ENCODE measurements around the gene NPAS2. TPM values are rescaled to one million over a fixed set of nuclear protein-coding genes. Genes with fewer than 3 reads are reported as not detected.

NPAS2 gene
- total RNA-seq, 4 donors from 2014 or later: 7.7 to 83.2 (median 15.1) TPM

DNA sequence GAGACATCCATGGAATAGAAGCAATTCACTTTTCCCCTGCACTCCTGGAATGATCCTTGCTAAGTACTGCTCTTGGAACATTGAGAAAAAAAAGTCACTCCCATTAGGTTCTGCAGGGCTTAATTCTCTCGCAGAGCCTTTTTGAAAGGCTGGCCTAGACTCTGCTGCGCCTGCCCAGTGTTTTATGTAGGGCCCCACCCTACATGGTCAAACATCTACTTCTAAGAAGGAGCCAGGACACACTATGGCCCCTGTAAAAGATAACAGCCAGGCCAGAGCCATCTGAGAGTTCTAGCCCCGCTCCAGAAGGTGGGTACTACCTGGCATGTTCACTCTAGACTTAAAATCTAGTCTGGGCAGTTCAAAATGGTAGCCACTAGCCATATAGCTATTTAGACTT is 30.6 kb upstream of the NPAS2 start:
- H3K27ac ChIP-seq: no peak overlapping the region
- no peak for TF ChIP-seq POLR2A (IDR thresholded peaks at IDR 0.05)
- TF ChIP-seq EP300 (IDR thresholded peaks at IDR 0.05): no peak
- TF ChIP-seq, protein P1, sequence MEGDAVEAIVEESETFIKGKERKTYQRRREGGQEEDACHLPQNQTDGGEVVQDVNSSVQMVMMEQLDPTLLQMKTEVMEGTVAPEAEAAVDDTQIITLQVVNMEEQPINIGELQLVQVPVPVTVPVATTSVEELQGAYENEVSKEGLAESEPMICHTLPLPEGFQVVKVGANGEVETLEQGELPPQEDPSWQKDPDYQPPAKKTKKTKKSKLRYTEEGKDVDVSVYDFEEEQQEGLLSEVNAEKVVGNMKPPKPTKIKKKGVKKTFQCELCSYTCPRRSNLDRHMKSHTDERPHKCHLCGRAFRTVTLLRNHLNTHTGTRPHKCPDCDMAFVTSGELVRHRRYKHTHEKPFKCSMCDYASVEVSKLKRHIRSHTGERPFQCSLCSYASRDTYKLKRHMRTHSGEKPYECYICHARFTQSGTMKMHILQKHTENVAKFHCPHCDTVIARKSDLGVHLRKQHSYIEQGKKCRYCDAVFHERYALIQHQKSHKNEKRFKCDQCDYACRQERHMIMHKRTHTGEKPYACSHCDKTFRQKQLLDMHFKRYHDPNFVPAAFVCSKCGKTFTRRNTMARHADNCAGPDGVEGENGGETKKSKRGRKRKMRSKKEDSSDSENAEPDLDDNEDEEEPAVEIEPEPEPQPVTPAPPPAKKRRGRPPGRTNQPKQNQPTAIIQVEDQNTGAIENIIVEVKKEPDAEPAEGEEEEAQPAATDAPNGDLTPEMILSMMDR (IDR thresholded peaks at IDR 0.05): no peak
- no peaks in the 10 kb centered on the region for H3K4me1 ChIP-seq
- no peaks in the 10 kb centered on the region for H3K36me3 ChIP-seq
- 91 to 94% methylated on average over 3 of the region's 3 CpGs for WGBS, 2 donors
- no peak overlapping the region for H3K4me3 ChIP-seq
- DNase-seq (ENCODE audit: low spot score in 2 of 2): no peak
- no peaks in the 10 kb centered on the region for H3K27me3 ChIP-seq
- no peaks in the 10 kb centered on the region for H3K9me3 ChIP-seq

DNA sequence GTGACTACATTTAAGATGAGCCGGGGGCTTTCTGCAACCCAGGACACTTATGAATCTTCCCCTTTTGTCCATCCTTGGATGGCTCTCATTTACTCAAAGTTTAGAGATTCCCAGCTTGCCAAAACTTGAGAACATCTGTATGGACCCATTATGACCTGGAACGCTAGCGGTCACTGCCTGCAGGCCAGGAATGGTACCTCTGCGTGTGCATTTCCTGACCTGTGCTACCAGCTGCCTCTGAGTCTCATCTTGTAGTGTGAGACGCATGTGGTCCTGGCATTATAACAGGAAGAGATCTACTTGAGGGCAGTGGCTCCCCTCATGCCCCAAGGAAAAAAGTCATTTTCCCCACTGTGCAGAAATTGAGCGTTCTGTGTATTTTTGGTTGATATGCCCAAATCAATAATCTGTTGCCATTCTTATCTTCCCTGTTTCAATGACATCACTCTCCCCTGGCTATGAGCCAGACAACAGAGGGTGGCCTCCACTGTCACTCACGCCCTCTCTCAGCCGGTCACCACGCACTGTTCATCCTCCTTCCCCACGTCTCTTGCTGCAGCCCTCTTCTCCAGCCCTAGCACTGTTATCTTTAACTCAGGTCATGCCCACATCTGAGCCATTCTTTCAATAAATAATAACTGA is 28.5 kb upstream of the NPAS2 start:
- 73 to 75% methylated on average over 10 of the region's 10 CpGs for WGBS, 2 donors
- TF ChIP-seq POLR2A (IDR thresholded peaks at IDR 0.05) (no peak), EP300 (IDR thresholded peaks at IDR 0.05) (no peak)
- TF ChIP-seq, protein P1 (IDR thresholded peaks at IDR 0.05): no peak

DNA sequence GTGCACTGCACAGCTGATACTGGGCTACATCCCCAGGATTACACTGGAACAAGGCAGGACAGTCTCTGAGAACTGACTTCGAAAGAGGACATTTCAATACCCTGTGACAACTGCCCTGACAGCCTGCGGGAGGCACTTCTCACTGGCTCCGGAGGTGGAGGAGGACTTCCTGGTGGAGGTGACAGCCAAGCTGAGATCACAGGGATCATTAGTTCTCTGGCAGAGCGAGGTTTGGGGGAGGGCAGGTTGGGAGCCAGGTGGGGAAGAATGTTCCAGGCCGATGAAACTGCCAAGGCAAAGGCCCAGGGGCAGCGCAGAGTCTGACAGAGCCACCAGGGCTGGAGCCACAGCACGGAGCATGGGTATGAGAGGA is 28.0 kb upstream of the NPAS2 start:
- WGBS, 2 donors: 86 to 89% methylated on average over 7 of the region's 7 CpGs

More for the DNA sequence above, 28.5 kb upstream of the NPAS2 start:
- DNase-seq (ENCODE audit: low spot score in 2 of 2): no peak
- Histone ChIP-seq H3K4me3 (no peak overlapping the region), H3K4me1 (no peaks in the 10 kb centered on the region), H3K9me3 (no peaks in the 10 kb centered on the region), H3K36me3 (no peaks in the 10 kb centered on the region), H3K27ac (no peak overlapping the region), H3K27me3 (no peaks in the 10 kb centered on the region)

DNA sequence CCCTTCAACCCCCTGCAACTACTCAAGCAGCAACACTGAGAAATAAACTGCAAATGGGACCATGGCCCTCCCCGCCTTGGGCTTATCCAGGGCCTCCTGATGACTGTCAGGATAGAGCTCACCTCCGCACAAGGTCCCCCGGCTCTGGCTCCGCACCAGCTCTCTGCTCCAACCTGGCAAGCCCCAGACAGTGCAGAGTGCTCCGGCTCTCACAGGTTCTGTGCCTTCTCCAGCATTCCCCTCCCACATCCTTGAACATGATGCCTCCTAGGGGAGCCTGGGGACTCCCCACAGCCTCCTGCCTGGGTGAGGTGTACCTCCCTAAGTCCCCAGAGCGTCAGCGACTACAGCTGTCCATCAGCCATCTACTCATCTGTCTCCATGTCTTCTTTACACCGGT is 26.7 kb upstream of the NPAS2 start:
- Histone ChIP-seq H3K4me1 (no peaks in the 10 kb centered on the region), H3K27ac (no peak overlapping the region), H3K36me3 (no peaks in the 10 kb centered on the region), H3K27me3 (no peaks in the 10 kb centered on the region), H3K4me3 (no peak overlapping the region), H3K9me3 (no peaks in the 10 kb centered on the region)
- WGBS, 2 donors: 89 to 93% methylated on average over 4 to 8 of the region's 8 CpGs
- no peak for DNase-seq (ENCODE audit: low spot score in 2 of 2)
- TF ChIP-seq EP300 (IDR thresholded peaks at IDR 0.05) (no peak), POLR2A (IDR thresholded peaks at IDR 0.05) (no peak)
- TF ChIP-seq, protein P1 (IDR thresholded peaks at IDR 0.05): no peak

More for the DNA sequence above, 28.0 kb upstream of the NPAS2 start:
- H3K9me3 ChIP-seq: no peaks in the 10 kb centered on the region
- no peaks in the 10 kb centered on the region for H3K36me3 ChIP-seq
- H3K27me3 ChIP-seq: no peaks in the 10 kb centered on the region
- H3K4me1 ChIP-seq: no peaks in the 10 kb centered on the region
- TF ChIP-seq POLR2A (IDR thresholded peaks at IDR 0.05) (no peak), EP300 (IDR thresholded peaks at IDR 0.05) (no peak)
- TF ChIP-seq, protein P1 (IDR thresholded peaks at IDR 0.05): no peak
- H3K4me3 ChIP-seq: no peak overlapping the region
- no peak overlapping the region for H3K27ac ChIP-seq
- DNase-seq (ENCODE audit: low spot score in 2 of 2): no peak

DNA sequence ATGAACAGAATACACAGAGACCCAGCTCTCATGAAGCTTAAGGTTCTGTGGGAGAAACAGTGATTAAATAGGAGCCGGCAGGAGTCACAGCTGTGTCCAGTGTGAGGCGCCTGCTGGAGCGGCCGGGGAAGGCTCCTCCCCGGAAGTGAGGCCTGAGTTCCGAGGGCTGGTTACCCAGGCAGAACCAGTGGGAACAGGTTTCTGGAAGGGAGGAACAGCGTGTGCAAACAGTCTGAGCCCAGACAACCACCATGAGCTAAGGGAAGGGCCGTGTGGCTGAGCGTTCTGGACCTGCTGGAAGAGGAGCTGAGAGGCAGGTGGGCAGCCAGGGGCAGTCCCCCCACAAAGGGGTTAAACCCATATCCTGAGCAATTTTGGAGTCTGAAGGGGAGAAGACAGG is 26.0 kb upstream of the NPAS2 start:
- H3K9me3 ChIP-seq: no peaks in the 10 kb centered on the region
- H3K4me3 ChIP-seq: no peak overlapping the region
- no peaks in the 10 kb centered on the region for H3K27me3 ChIP-seq
- H3K36me3 ChIP-seq: no peaks in the 10 kb centered on the region
- H3K4me1 ChIP-seq: no peaks in the 10 kb centered on the region
- DNase-seq (ENCODE audit: low spot score in 2 of 2): no peak
- no peak overlapping the region for H3K27ac ChIP-seq
- 63 to 71% methylated on average over 7 to 9 of the region's 9 CpGs for WGBS, 2 donors
- TF ChIP-seq, protein P1 (IDR thresholded peaks at IDR 0.05): no peak
- TF ChIP-seq POLR2A (IDR thresholded peaks at IDR 0.05) (no peak), EP300 (IDR thresholded peaks at IDR 0.05) (no peak)

Data from tibial nerve (tissue), 4 donors.